ENCODE data around the gene RNU1-4.
"Not testable (repeated sequence)": the region's sequence is repeated elsewhere in the genome, so short reads cannot be mapped to it uniquely, and the experiment has no call there.

GRCh38 chr1:16758060-16758459 is 17.7 kb downstream of the RNU1-4 start:
- TF ChIP-seq, protein P1, sequence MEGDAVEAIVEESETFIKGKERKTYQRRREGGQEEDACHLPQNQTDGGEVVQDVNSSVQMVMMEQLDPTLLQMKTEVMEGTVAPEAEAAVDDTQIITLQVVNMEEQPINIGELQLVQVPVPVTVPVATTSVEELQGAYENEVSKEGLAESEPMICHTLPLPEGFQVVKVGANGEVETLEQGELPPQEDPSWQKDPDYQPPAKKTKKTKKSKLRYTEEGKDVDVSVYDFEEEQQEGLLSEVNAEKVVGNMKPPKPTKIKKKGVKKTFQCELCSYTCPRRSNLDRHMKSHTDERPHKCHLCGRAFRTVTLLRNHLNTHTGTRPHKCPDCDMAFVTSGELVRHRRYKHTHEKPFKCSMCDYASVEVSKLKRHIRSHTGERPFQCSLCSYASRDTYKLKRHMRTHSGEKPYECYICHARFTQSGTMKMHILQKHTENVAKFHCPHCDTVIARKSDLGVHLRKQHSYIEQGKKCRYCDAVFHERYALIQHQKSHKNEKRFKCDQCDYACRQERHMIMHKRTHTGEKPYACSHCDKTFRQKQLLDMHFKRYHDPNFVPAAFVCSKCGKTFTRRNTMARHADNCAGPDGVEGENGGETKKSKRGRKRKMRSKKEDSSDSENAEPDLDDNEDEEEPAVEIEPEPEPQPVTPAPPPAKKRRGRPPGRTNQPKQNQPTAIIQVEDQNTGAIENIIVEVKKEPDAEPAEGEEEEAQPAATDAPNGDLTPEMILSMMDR (IDR thresholded peaks at IDR 0.05; ENCODE audit: poor library complexity, severe bottlenecking): not testable (repeated sequence)
- not testable (repeated sequence) for TF ChIP-seq TAF1 (IDR thresholded peaks at IDR 0.05; ENCODE audit: low read depth); POLR2AphosphoS5 (IDR thresholded peaks at IDR 0.05); EP300 (conservative IDR thresholded peaks at IDR 0.05; ENCODE audit: poor library complexity, severe bottlenecking)
